Hepatocyte (in vitro differentiated cells): Measurements from ENCODE around the gene CELA1. TPM values are rescaled to one million over a fixed set of nuclear protein-coding genes. Genes with fewer than 3 reads are reported as not detected.

Source experiments
- DNase-seq: peaks from one replicate; pipeline ENCODE4 v3.0.0-alpha.2; 2016; ENCODE audit warnings: low spot score
- H2AFZ ChIP-seq: fragments of 200-600 bp; sonication (generic); 2 replicates; pipeline ENCODE4 v1.6.0; 2016; ENCODE audit warnings: antibody characterized with exemption, mild to moderate bottlenecking
- H3K27ac ChIP-seq: fragments of 200-600 bp; sonication (generic); 2 replicates; pipeline ENCODE4 v1.5.1; 2016; ENCODE audit warnings: mild to moderate bottlenecking
- H3K27me3 ChIP-seq: fragments of 200-600 bp; sonication (generic); 2 replicates; pipeline ENCODE4 v1.6.1; 2016
- H3K36me3 ChIP-seq: fragments of 200-600 bp; sonication (generic); replicated peaks from 2 replicates; pipeline ENCODE4 v1.5.1; 2016; ENCODE audit warnings: low read depth; ENCODE audit not compliant: insufficient read depth
- H3K4me1 ChIP-seq: fragments of 200-600 bp; sonication (generic); 2 replicates; pipeline ENCODE4 v1.5.1; 2016; ENCODE audit warnings: mild to moderate bottlenecking, moderate library complexity; ENCODE audit not compliant: insufficient read depth
- H3K4me2 ChIP-seq: fragments of 200-600 bp; sonication (generic); 2 replicates; pipeline ENCODE4 v1.6.0; 2016
- H3K4me3 ChIP-seq: fragments of 200-600 bp; sonication (generic); 2 replicates; pipeline ENCODE4 v1.5.1; 2016; ENCODE audit warnings: mild to moderate bottlenecking
- H3K79me2 ChIP-seq: fragments of 200-600 bp; sonication (generic); 2 replicates; pipeline ENCODE4 v1.6.0; 2017; ENCODE audit warnings: mild to moderate bottlenecking
- H3K9me2 ChIP-seq: fragments of 200-600 bp; sonication (generic); replicated peaks from 2 replicates; pipeline ENCODE4 v1.6.0; 2017; ENCODE audit warnings: mild to moderate bottlenecking; ENCODE audit not compliant: insufficient read depth
- H3K9me3 ChIP-seq: fragments of 200-600 bp; sonication (generic); 2 replicates; pipeline ENCODE4 v1.5.1; 2016; ENCODE audit warnings: low read depth, mild to moderate bottlenecking
- H4K20me1 ChIP-seq: fragments of 200-600 bp; sonication (generic); 2 replicates; pipeline ENCODE4 v1.6.0; 2016; ENCODE audit warnings: mild to moderate bottlenecking; ENCODE audit not compliant: insufficient read depth, poor library complexity, severe bottlenecking
- EZH2 ChIP-seq: fragments of 200-600 bp; sonication (generic); IDR thresholded peaks from 2 replicates; pipeline ENCODE4 v1.6.1; 2016; ENCODE audit warnings: antibody characterized with exemption, mild to moderate bottlenecking, borderline replicate concordance
- EZH2phosphoT487 ChIP-seq: fragments of 200-600 bp; sonication (generic); IDR thresholded peaks from one replicate; pipeline ENCODE4 v1.6.1; 2018; ENCODE audit warnings: antibody characterized with exemption, mild to moderate bottlenecking, low read depth, moderate library complexity; ENCODE audit not compliant: unreplicated experiment, severe bottlenecking
- WGBS: methylation state at CpG from one replicate; pipeline ENCODE4 v1.1.6; 2016; ENCODE audit warnings: low lambda C conversion rate; ENCODE audit errors: missing lambda C conversion rate; 5-methylcytosine and 5-hydroxymethylcytosine counted together
- polyA plus RNA-seq: library from polyadenylated mRNA; unstranded; fragments of >200 nt; fragmentation: Nextera tagmentation; extraction: Ambion mirVana; gene quantifications from 2 replicates; pipeline ENCODE4 v1.2.1, GENCODE V29; 2016
- total RNA-seq: library from RNA; depleted of rRNA; stranded (reverse); fragments of >200 nt; gene quantifications from 2 replicates; pipeline ENCODE4 v1.2.3, GENCODE V29; 2014
- TF ChIP-seq, protein P1 (sequence below): fragments of 200-600 bp; sonication (generic); IDR thresholded peaks from 2 replicates; pipeline ENCODE4 v1.5.1; 2016; ENCODE audit warnings: antibody characterized with exemption, mild to moderate bottlenecking; ENCODE audit not compliant: poor library complexity

The CELA1 gene
- total and polyA plus RNA-seq, 2 experiments from 2014 or later = not detected

- Histone ChIP-seq H3K79me2 (no peaks in the 10 kb centered on the region), H3K36me3 (no peaks in the 10 kb centered on the region), H3K4me2 (no peak overlapping the region), H3K9me3 (no peaks in the 10 kb centered on the region), H3K9me2 (no peaks in the 10 kb centered on the region), H3K27ac (no peak overlapping the region), H4K20me1 (no peaks in the 10 kb centered on the region), H3K4me3 (no peak overlapping the region), H3K27me3 (no peaks in the 10 kb centered on the region), H2AFZ (no peak overlapping the region), H3K4me1 (no peaks in the 10 kb centered on the region)
- DNase-seq = no peak
- TF ChIP-seq EZH2phosphoT487 (no peak), EZH2 (no peak)
- TF ChIP-seq, protein P1, sequence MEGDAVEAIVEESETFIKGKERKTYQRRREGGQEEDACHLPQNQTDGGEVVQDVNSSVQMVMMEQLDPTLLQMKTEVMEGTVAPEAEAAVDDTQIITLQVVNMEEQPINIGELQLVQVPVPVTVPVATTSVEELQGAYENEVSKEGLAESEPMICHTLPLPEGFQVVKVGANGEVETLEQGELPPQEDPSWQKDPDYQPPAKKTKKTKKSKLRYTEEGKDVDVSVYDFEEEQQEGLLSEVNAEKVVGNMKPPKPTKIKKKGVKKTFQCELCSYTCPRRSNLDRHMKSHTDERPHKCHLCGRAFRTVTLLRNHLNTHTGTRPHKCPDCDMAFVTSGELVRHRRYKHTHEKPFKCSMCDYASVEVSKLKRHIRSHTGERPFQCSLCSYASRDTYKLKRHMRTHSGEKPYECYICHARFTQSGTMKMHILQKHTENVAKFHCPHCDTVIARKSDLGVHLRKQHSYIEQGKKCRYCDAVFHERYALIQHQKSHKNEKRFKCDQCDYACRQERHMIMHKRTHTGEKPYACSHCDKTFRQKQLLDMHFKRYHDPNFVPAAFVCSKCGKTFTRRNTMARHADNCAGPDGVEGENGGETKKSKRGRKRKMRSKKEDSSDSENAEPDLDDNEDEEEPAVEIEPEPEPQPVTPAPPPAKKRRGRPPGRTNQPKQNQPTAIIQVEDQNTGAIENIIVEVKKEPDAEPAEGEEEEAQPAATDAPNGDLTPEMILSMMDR = no peak
- 76% methylated on average over 2 of the region's 2 CpGs for WGBS
These were observed 16.4 kb upstream of the CELA1 start for GRCh38 chr12:51362747-51363342.

DNA sequence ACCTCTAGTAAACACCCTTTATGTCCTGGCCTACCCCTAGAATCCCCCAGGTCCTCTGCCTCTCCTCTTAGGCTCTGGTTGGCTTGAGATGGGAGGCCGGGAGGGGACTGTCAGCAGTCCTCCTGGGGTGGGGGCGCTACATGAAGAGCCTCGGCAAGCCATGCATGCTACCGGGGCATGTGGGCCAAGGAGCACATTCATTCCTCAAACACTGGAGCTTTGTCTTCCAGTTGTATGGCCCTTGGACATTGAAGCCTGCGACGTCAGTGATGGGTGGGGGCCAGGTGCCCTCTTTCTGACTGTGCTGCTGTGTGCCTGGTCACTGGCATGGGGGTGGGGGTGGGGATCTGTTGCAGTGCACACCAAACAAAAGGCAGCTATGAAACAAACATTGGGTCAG is 15.8 kb upstream of the CELA1 start:
- Histone ChIP-seq H3K79me2 (no peaks in the 10 kb centered on the region), H3K9me3 (no peaks in the 10 kb centered on the region), H3K27me3 (no peaks in the 10 kb centered on the region), H3K4me3 (no peak overlapping the region), H3K27ac (no peak overlapping the region), H3K9me2 (no peaks in the 10 kb centered on the region), H4K20me1 (no peaks in the 10 kb centered on the region), H3K36me3 (no peaks in the 10 kb centered on the region), H3K4me2 (no peak overlapping the region), H2AFZ (no peak overlapping the region), H3K4me1 (no peaks in the 10 kb centered on the region)
- TF ChIP-seq EZH2 (no peak), EZH2phosphoT487 (no peak)
- TF ChIP-seq, protein P1 = no peak
- no peak for DNase-seq
- WGBS = 97% methylated on average over 6 of the region's 6 CpGs

DNA sequence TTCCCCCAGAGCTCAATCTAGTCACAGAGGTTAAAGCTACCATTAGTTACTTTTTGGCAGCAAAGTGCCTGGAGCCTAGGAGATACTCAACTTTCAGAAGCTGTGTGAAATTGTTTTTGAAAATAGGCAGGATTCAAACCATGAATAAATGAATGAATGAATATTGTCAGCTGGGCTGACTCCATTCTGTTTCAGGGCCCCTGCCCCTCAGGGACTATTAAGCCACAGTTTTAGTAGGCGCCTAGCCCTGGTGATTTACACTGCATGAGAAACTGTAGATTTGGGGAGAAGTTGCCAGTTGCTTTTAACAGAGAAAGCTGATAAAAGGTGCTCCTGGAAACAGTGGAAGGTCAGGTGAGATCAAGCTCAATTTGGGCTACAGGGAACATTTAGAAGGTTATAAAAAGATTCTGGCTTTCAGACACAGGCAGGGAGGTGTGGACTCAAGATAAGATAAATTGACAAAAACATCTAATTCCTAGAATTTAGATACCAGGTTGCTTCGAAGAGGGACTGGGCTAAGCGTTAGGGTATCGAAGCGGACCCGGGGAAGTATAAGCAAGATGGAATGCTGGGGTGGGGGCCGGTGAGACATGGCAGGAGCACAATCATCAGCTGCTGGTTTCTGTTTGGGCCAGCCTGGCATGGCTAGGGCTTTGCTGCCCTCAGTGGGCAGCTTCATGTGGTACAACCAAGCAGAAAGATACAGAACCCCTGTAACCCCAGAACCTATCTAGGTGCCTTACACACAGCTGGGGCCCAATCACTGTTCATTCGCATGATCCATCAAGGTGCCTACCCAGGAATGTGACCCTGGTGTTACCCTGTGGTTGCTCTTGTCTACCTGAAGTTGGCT is 14.9 kb upstream of the CELA1 start:
- Histone ChIP-seq H2AFZ (no peak overlapping the region), H3K27me3 (no peaks in the 10 kb centered on the region), H3K27ac (no peak overlapping the region), H3K79me2 (no peaks in the 10 kb centered on the region), H3K9me2 (no peaks in the 10 kb centered on the region), H3K36me3 (no peaks in the 10 kb centered on the region), H3K9me3 (no peaks in the 10 kb centered on the region), H4K20me1 (no peaks in the 10 kb centered on the region), H3K4me1 (no peaks in the 10 kb centered on the region), H3K4me3 (no peak overlapping the region), H3K4me2 (no peak overlapping the region)
- WGBS = 78% methylated on average over 8 of the region's 8 CpGs
- DNase-seq = no peak
- TF ChIP-seq EZH2 (no peak), EZH2phosphoT487 (no peak)
- TF ChIP-seq, protein P1 = no peak
